ENCODE data around the gene ZNF786.
A peak's percentile ranks its signal among the peaks of the same experiment; 100 is the strongest.
"Not testable (repeated sequence)": the region's sequence is repeated elsewhere in the genome, so short reads cannot be mapped to it uniquely, and the experiment has no call there.

ZNF786 gene

GRCh38 chr7:149100821-149101220, 10.3 kb upstream of the ZNF786 start:
- H3K27me3 ChIP-seq (ENCODE audit: low read depth): no peaks in the 10 kb centered on the region
- no peaks in the 10 kb centered on the region for H3K4me1 ChIP-seq
- no peak for DNase-seq (ENCODE audit: low spot score in 2 of 2)
- H3K9me3 ChIP-seq: no peaks in the 10 kb centered on the region
- H3K36me3 ChIP-seq (replicated peaks): no peaks in the 10 kb centered on the region
- in situ Hi-C loops (cut with MboI; ENCODE audit: low sequenced_read_pairs): no loop called here
- no peak overlapping the region for H3K4me3 ChIP-seq

GRCh38 chr7:149099058-149099457, 8.5 kb upstream of the ZNF786 start:
- H3K27me3 ChIP-seq (ENCODE audit: low read depth): no peaks in the 10 kb centered on the region
- no peak overlapping the region for H3K4me3 ChIP-seq
- in situ Hi-C loops (cut with MboI; ENCODE audit: low sequenced_read_pairs): no loop called here
- H3K36me3 ChIP-seq (replicated peaks): no peaks in the 10 kb centered on the region
- DNase-seq (ENCODE audit: low spot score in 2 of 2): no peak
- H3K4me1 ChIP-seq: no peaks in the 10 kb centered on the region
- H3K9me3 ChIP-seq: no peaks in the 10 kb centered on the region

- Histone ChIP-seq H3K27me3 (ENCODE audit: low read depth) (no peaks in the 10 kb centered on the region), H3K36me3 (replicated peaks) (no peaks in the 10 kb centered on the region), H3K9me3 (no peaks in the 10 kb centered on the region), H3K4me1 (no peaks in the 10 kb centered on the region), H3K4me3 (no peak overlapping the region)
- no peak for DNase-seq (ENCODE audit: low spot score in 2 of 2)
- in situ Hi-C loops (cut with MboI; ENCODE audit: low sequenced_read_pairs): no loop called here
Observed at GRCh38 chr7:149097088-149097487, 6.6 kb upstream of the ZNF786 start.

GRCh38 chr7:149093228-149093627, 2.7 kb upstream of the ZNF786 start:
- H3K9me3 ChIP-seq: no peaks in the 10 kb centered on the region
- H3K36me3 ChIP-seq (replicated peaks): no peaks in the 10 kb centered on the region
- no peak overlapping the region for H3K4me3 ChIP-seq
- H3K27me3 ChIP-seq (ENCODE audit: low read depth): no peaks in the 10 kb centered on the region
- DNase-seq (ENCODE audit: low spot score in 2 of 2): no peak
- peaks cover 5% of the 10 kb centered on the region; the same call in 1 of the 2 replicates for H3K4me1 ChIP-seq
- in situ Hi-C loops (cut with MboI; ENCODE audit: low sequenced_read_pairs): no loop called here

GRCh38 chr7:149092244-149092643, 1.7 kb upstream of the ZNF786 start:
- H3K4me3 ChIP-seq; H3K36me3 ChIP-seq (replicated peaks); in situ Hi-C loops (cut with MboI; ENCODE audit: low sequenced_read_pairs); H3K4me1 ChIP-seq; DNase-seq (ENCODE audit: low spot score in 2 of 2); H3K9me3 ChIP-seq; H3K27me3 ChIP-seq (ENCODE audit: low read depth): not testable (repeated sequence)

- in situ Hi-C loops (cut with MboI; ENCODE audit: low sequenced_read_pairs): no loop called here
- H3K4me1 ChIP-seq: peaks cover 5% of the 10 kb centered on the region; the same call in 1 of the 2 replicates
- no peaks in the 10 kb centered on the region for H3K27me3 ChIP-seq (ENCODE audit: low read depth)
- no peaks in the 10 kb centered on the region; the same call in none of the 2 replicates for H3K36me3 ChIP-seq (replicated peaks)
- peaks cover 6% of the 10 kb centered on the region for H3K9me3 ChIP-seq
- DNase-seq (ENCODE audit: low spot score in 2 of 2): no peak
- H3K4me3 ChIP-seq: no peak overlapping the region
Observed at GRCh38 chr7:149087376-149087775, 3.1 kb downstream of the ZNF786 start.

- H3K4me3 ChIP-seq: no peak overlapping the region
- no peaks in the 10 kb centered on the region; the same call in none of the 2 replicates for H3K36me3 ChIP-seq (replicated peaks)
- peaks cover 6% of the 10 kb centered on the region for H3K9me3 ChIP-seq
- 0 out of 2 replicates have a peak, but pooled peaks cover 1% of the 10 kb centered on the region for H3K4me1 ChIP-seq
- H3K27me3 ChIP-seq (ENCODE audit: low read depth): no peaks in the 10 kb centered on the region
- no peak for DNase-seq (ENCODE audit: low spot score in 2 of 2)
- in situ Hi-C loops (cut with MboI; ENCODE audit: low sequenced_read_pairs): no loop called here
Observed at GRCh38 chr7:149085866-149086265, 4.7 kb downstream of the ZNF786 start.

- Histone ChIP-seq H3K27me3 (ENCODE audit: low read depth) (no peaks in the 10 kb centered on the region), H3K4me3 (no peak overlapping the region), H3K4me1 (no peaks in the 10 kb centered on the region), H3K36me3 (replicated peaks) (peaks cover 8% of the 10 kb centered on the region), H3K9me3 (peaks cover 6% of the 10 kb centered on the region)
- no peak for DNase-seq (ENCODE audit: low spot score in 2 of 2)
- in situ Hi-C loops (cut with MboI; ENCODE audit: low sequenced_read_pairs): no loop called here
Observed at GRCh38 chr7:149084407-149084806, 6.1 kb downstream of the ZNF786 start.

GRCh38 chr7:149081914-149082313, 8.6 kb downstream of the ZNF786 start:
- H3K9me3 ChIP-seq: peaks cover 6% of the 10 kb centered on the region
- no peak overlapping the region for H3K4me3 ChIP-seq
- DNase-seq (ENCODE audit: low spot score in 2 of 2): peak in 1 of 2 experiments; percentile 28
- H3K36me3 ChIP-seq (replicated peaks): peaks cover 11% of the 10 kb centered on the region
- no peaks in the 10 kb centered on the region for H3K27me3 ChIP-seq (ENCODE audit: low read depth)
- H3K4me1 ChIP-seq: no peaks in the 10 kb centered on the region
- in situ Hi-C loops (cut with MboI; ENCODE audit: low sequenced_read_pairs): no loop called here

- Histone ChIP-seq H3K27me3 (ENCODE audit: low read depth) (no peaks in the 10 kb centered on the region), H3K4me1 (no peaks in the 10 kb centered on the region), H3K36me3 (replicated peaks) (peaks cover 21% of the 10 kb centered on the region), H3K9me3 (no peaks in the 10 kb centered on the region), H3K4me3 (no peak overlapping the region)
- no peak for DNase-seq (ENCODE audit: low spot score in 2 of 2)
- in situ Hi-C loops (cut with MboI; ENCODE audit: low sequenced_read_pairs): no loop called here
Observed at GRCh38 chr7:149077594-149077993, 12.9 kb downstream of the ZNF786 start.

- Histone ChIP-seq H3K9me3 (no peaks in the 10 kb centered on the region), H3K4me1 (no peaks in the 10 kb centered on the region), H3K27me3 (ENCODE audit: low read depth) (no peaks in the 10 kb centered on the region), H3K4me3 (no peak overlapping the region), H3K36me3 (replicated peaks) (peaks cover 37% of the 10 kb centered on the region)
- in situ Hi-C loops (cut with MboI; ENCODE audit: low sequenced_read_pairs): no loop called here
- DNase-seq (ENCODE audit: low spot score in 2 of 2): no peak
Observed at GRCh38 chr7:149075286-149075685, 15.2 kb downstream of the ZNF786 start.

GRCh38 chr7:149074116-149074885, 16.2 kb downstream of the ZNF786 start:
- Histone ChIP-seq H3K9me3 (no peaks in the 10 kb centered on the region), H3K36me3 (replicated peaks) (peaks cover 37% of the 10 kb centered on the region), H3K27me3 (ENCODE audit: low read depth) (no peaks in the 10 kb centered on the region), H3K4me1 (no peaks in the 10 kb centered on the region), H3K4me3 (no peak overlapping the region)
- in situ Hi-C loops (cut with MboI; ENCODE audit: low sequenced_read_pairs): no loop called here
- no peak for DNase-seq (ENCODE audit: low spot score in 2 of 2)

GRCh38 chr7:149072438-149072775, 18.1 kb downstream of the ZNF786 start:
- DNase-seq (ENCODE audit: low spot score in 2 of 2): no peak
- H3K27me3 ChIP-seq (ENCODE audit: low read depth): no peaks in the 10 kb centered on the region
- no peak overlapping the region for H3K4me3 ChIP-seq
- no peaks in the 10 kb centered on the region for H3K9me3 ChIP-seq
- H3K36me3 ChIP-seq (replicated peaks): peaks cover 37% of the 10 kb centered on the region
- no peaks in the 10 kb centered on the region for H3K4me1 ChIP-seq
- in situ Hi-C loops (cut with MboI; ENCODE audit: low sequenced_read_pairs): no loop called here

- no peak overlapping the region for H3K4me3 ChIP-seq
- in situ Hi-C loops (cut with MboI; ENCODE audit: low sequenced_read_pairs): no loop called here
- H3K4me1 ChIP-seq: no peaks in the 10 kb centered on the region
- no peaks in the 10 kb centered on the region for H3K9me3 ChIP-seq
- H3K27me3 ChIP-seq (ENCODE audit: low read depth): no peaks in the 10 kb centered on the region
- no peak for DNase-seq (ENCODE audit: low spot score in 2 of 2)
- H3K36me3 ChIP-seq (replicated peaks): peaks cover 33% of the 10 kb centered on the region
Observed at GRCh38 chr7:149071641-149072437, 18.7 kb downstream of the ZNF786 start.

All from HAP-1 (cell line).